SK-N-DZ (cell line): ENCODE results near the gene VWA5B2.
A peak's percentile ranks its signal among the peaks of the same experiment; 100 is the strongest.

Source experiments
- DNase-seq: peaks from one replicate; pipeline ENCODE4 v3.0.0-alpha.2; 2015; ENCODE audit warnings: low spot score

VWA5B2 gene

GRCh38 chr3:184223946-184224345 is 5.4 kb upstream of the VWA5B2 start:
- no peak for DNase-seq

GRCh38 chr3:184227481-184227935 is 1.9 kb upstream of the VWA5B2 start:
- peak; percentile 68 for DNase-seq

- no peak for DNase-seq
Observed at GRCh38 chr3:184228376-184229137, 828 bp upstream of the VWA5B2 start.

- no peak for DNase-seq
Observed at GRCh38 chr3:184230081-184230602, 757 bp downstream of the VWA5B2 start.

GRCh38 chr3:184230603-184231528 is 1.5 kb downstream of the VWA5B2 start:
- DNase-seq = no peak

- DNase-seq = no peak
Observed at GRCh38 chr3:184231671-184232070, 2.3 kb downstream of the VWA5B2 start.

- DNase-seq = no peak
Observed at GRCh38 chr3:184233127-184233843, 3.9 kb downstream of the VWA5B2 start.

- DNase-seq = no peak
Observed at GRCh38 chr3:184234224-184234623, 4.8 kb downstream of the VWA5B2 start.

GRCh38 chr3:184234671-184235380 is 5.4 kb downstream of the VWA5B2 start:
- DNase-seq = no peak

GRCh38 chr3:184235381-184236032 is 6.1 kb downstream of the VWA5B2 start:
- DNase-seq = peak; percentile 67

GRCh38 chr3:184236033-184236410 is 6.6 kb downstream of the VWA5B2 start:
- DNase-seq = no peak

GRCh38 chr3:184236636-184237035 is 7.3 kb downstream of the VWA5B2 start:
- DNase-seq = no peak

- no peak for DNase-seq
Observed at GRCh38 chr3:184237211-184237610, 7.8 kb downstream of the VWA5B2 start.

GRCh38 chr3:184237807-184238206 is 8.4 kb downstream of the VWA5B2 start:
- no peak for DNase-seq

GRCh38 chr3:184238246-184238818 is 8.9 kb downstream of the VWA5B2 start:
- DNase-seq = no peak

- no peak for DNase-seq
Observed at GRCh38 chr3:184239221-184239620, 9.8 kb downstream of the VWA5B2 start.

GRCh38 chr3:184239708-184240107 is 10.3 kb downstream of the VWA5B2 start:
- no peak for DNase-seq

- DNase-seq = no peak
Observed at GRCh38 chr3:184240384-184241140, 11.2 kb downstream of the VWA5B2 start.

GRCh38 chr3:184241141-184241446 is 11.7 kb downstream of the VWA5B2 start:
- no peak for DNase-seq
